ENCODE data around the gene MACROD1. TPM values are rescaled to one million over a fixed set of nuclear protein-coding genes. Genes with fewer than 3 reads are reported as not detected.

The MACROD1 gene
- total and polyA plus RNA-seq, 10 of the 15 experiments (the other 5 are each of a cell fraction or from before 2014, with no cell fraction given): 1.2 to 22.7 (median 11.3) TPM; not detected in 1

DNA sequence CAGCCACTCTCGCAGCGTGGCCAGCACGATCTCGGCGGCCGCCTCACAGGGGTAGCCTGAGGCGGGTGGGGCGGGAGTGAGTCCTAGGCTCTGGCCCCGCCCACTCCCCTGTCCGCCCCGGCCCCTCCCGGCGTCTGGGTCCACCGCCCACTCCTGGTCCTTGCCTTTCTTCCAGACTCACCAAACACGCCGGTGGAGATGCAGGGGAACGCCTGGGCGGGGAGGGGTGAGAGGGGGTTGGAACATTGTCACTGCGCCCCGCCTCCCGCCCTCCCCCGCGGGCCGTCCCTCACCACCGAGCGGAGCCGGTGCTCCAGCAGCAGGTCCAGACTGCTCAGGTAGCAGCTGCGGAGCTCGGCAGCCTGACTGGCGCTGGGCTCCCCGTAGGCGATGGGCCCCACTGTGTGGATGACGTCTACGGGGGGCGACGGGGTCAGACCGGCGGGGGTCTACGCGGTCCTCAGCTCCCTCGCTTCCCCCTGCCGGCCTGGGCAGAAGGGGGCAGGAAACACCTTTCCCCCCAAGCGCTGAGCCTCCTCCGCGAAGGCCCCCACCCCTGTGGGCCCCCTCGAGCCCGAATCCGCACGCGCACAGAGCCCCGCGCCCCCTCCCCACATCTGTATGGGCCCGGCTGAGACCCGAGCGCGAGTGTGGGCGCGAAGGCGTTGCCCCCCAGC is 166.4 kb downstream of the MACROD1 start:
- 21% methylated on average over 35 of the region's 59 CpGs for WGBS (ENCODE audit: insufficient coverage, insufficient replicate concordance, low lambda C conversion rate, missing lambda C conversion rate)
- Histone ChIP-seq H3K4me3 (no peak overlapping the region), H3K4me1 (ENCODE audit: control insufficient read depth, insufficient read depth, low read length) (no peaks in the 10 kb centered on the region; the same call in 1 of the 2 replicates), H3K9me3 (replicated peaks; ENCODE audit: control insufficient read depth, insufficient read depth, low read length) (no peaks in the 10 kb centered on the region), H3K9ac (ENCODE audit: control insufficient read depth, insufficient read depth, low read length) (no peak overlapping the region), H3K4me2 (ENCODE audit: control insufficient read depth, insufficient read depth) (peak overlapping the region; percentile 38; the same call in 1 of the 2 replicates), H3K79me2 (ENCODE audit: control insufficient read depth, insufficient read depth, low read length) (no peaks in the 10 kb centered on the region), H3K27ac (ENCODE audit: control insufficient read depth, insufficient read depth) (no peak overlapping the region), H4K20me1 (ENCODE audit: control insufficient read depth, insufficient read depth) (no peaks in the 10 kb centered on the region; the same call in 1 of the 2 replicates), H3K27me3 (replicated peaks in 1 of 2; ENCODE audit: control insufficient read depth in 2 of 2, insufficient read depth in 2 of 2, low read length in 1 of 2) (no peaks in the 10 kb centered on the region), H3K36me3 (ENCODE audit: control insufficient read depth in 2 of 2, insufficient read depth in 2 of 2, low read length in 1 of 2) (peaks cover 0 to 25% of the 10 kb centered on the region in 2 experiments; a peak in 3 of 4 replicates), H2AFZ (ENCODE audit: control insufficient read depth, low read depth, low read length) (no peak overlapping the region)
- ChIA-PET SMC1A (ENCODE audit: uncharacterized antibody, unreplicated experiment) (no interaction called here), CTCF (interaction anchor here (4.1 kb wide), 1 partner anchor 149 kb away, joined by 21 read pairs; no protein-coding TSS in a partner anchor), POLR2A (no interaction called here), RAD21 (ENCODE audit: unreplicated experiment) (interaction anchor here (1.1 to 1.6 kb wide), 2 partner anchors 148 to 150 kb away, joined by 3 to 7 read pairs; no protein-coding TSS in a partner anchor)
- FAIRE-seq (no peak), DNase-seq (ENCODE audit: low read depth, low spot score) (no peak), ATAC-seq (peak; percentile 59)
- in situ Hi-C loops (cut with MboI) (loop anchor here (5.0 kb wide), 1 partner anchor 148 kb away; no protein-coding TSS in a partner anchor), intact Hi-C loops (cut with micrococcal nuclease; ENCODE audit: unreplicated experiment) (loop anchor here (1.0 kb wide), 1 partner anchor 149 kb away; no protein-coding TSS in a partner anchor)
- BruUV-seq (replicated peaks): no TSS peak
- TF ChIP-seq, protein P1, sequence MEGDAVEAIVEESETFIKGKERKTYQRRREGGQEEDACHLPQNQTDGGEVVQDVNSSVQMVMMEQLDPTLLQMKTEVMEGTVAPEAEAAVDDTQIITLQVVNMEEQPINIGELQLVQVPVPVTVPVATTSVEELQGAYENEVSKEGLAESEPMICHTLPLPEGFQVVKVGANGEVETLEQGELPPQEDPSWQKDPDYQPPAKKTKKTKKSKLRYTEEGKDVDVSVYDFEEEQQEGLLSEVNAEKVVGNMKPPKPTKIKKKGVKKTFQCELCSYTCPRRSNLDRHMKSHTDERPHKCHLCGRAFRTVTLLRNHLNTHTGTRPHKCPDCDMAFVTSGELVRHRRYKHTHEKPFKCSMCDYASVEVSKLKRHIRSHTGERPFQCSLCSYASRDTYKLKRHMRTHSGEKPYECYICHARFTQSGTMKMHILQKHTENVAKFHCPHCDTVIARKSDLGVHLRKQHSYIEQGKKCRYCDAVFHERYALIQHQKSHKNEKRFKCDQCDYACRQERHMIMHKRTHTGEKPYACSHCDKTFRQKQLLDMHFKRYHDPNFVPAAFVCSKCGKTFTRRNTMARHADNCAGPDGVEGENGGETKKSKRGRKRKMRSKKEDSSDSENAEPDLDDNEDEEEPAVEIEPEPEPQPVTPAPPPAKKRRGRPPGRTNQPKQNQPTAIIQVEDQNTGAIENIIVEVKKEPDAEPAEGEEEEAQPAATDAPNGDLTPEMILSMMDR (IDR thresholded peaks at IDR 0.05 in 2 of 3, conservative IDR thresholded peaks at IDR 0.05 in 1 of 3; ENCODE audit: control insufficient read depth in 2 of 3, extremely low read depth in 1 of 3, insufficient read depth in 1 of 3, low read depth in 3 of 3, low read length in 3 of 3): peak in 1 of 3 experiments; percentile 9; a peak in 1 of 6 replicates
- no peak for TF ChIP-seq YBX1 (IDR thresholded peaks at IDR 0.05)
- TF ChIP-seq, protein P2, sequence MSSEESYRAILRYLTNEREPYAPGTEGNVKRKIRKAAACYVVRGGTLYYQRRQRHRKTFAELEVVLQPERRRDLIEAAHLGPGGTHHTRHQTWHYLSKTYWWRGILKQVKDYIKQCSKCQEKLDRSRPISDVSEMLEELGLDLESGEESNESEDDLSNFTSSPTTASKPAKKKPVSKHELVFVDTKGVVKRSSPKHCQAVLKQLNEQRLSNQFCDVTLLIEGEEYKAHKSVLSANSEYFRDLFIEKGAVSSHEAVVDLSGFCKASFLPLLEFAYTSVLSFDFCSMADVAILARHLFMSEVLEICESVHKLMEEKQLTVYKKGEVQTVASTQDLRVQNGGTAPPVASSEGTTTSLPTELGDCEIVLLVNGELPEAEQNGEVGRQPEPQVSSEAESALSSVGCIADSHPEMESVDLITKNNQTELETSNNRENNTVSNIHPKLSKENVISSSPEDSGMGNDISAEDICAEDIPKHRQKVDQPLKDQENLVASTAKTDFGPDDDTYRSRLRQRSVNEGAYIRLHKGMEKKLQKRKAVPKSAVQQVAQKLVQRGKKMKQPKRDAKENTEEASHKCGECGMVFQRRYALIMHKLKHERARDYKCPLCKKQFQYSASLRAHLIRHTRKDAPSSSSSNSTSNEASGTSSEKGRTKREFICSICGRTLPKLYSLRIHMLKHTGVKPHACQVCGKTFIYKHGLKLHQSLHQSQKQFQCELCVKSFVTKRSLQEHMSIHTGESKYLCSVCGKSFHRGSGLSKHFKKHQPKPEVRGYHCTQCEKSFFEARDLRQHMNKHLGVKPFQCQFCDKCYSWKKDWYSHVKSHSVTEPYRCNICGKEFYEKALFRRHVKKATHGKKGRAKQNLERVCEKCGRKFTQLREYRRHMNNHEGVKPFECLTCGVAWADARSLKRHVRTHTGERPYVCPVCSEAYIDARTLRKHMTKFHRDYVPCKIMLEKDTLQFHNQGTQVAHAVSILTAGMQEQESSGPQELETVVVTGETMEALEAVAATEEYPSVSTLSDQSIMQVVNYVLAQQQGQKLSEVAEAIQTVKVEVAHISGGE (CRISPR knock-in tag; IDR thresholded peaks at IDR 0.05): no peak
- no peak for TF ChIP-seq NBN (IDR thresholded peaks at IDR 0.05)
- TF ChIP-seq MAX (IDR thresholded peaks at IDR 0.05; ENCODE audit: low read depth, low read length): no peak
- TF ChIP-seq, protein P3, sequence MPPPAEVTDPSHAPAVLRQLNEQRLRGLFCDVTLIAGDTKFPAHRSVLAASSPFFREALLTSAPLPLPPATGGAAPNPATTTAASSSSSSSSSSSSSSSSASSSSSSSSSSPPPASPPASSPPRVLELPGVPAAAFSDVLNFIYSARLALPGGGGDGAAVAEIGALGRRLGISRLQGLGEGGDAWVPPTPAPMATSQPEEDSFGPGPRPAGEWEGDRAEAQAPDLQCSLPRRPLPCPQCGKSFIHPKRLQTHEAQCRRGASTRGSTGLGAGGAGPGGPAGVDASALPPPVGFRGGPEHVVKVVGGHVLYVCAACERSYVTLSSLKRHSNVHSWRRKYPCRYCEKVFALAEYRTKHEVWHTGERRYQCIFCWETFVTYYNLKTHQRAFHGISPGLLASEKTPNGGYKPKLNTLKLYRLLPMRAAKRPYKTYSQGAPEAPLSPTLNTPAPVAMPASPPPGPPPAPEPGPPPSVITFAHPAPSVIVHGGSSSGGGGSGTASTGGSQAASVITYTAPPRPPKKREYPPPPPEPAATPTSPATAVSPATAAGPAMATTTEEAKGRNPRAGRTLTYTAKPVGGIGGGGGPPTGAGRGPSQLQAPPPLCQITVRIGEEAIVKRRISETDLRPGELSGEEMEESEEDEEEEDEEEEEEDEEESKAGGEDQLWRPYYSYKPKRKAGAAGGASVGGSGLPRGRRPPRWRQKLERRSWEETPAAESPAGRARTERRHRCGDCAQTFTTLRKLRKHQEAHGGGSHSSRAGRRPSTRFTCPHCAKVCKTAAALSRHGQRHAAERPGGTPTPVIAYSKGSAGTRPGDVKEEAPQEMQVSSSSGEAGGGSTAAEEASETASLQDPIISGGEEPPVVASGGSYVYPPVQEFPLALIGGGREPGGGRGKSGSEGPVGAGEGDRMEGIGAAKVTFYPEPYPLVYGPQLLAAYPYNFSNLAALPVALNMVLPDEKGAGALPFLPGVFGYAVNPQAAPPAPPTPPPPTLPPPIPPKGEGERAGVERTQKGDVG (CRISPR knock-in tag; IDR thresholded peaks at IDR 0.05): no peak
- TF ChIP-seq KDM1A (IDR thresholded peaks at IDR 0.05; ENCODE audit: borderline replicate concordance): no peak
- no peak for TF ChIP-seq FOXK2 (IDR thresholded peaks at IDR 0.05)
- no peak for TF ChIP-seq MXI1 (IDR thresholded peaks at IDR 0.05; ENCODE audit: low read depth, low read length)
- TF ChIP-seq POLR2A (IDR thresholded peaks at IDR 0.05; ENCODE audit: low read depth, low read length): peak; percentile 61
- 0 out of 2 replicates have a peak, but pooled peaks have one; percentile 12 for TF ChIP-seq SMAD5 (IDR thresholded peaks at IDR 0.05; ENCODE audit: low read depth)
- 0 out of 2 replicates have a peak, but pooled peaks have one; percentile 11 for TF ChIP-seq BACH1 (IDR thresholded peaks at IDR 0.05; ENCODE audit: borderline replicate concordance)
- TF ChIP-seq MEF2A (IDR thresholded peaks at IDR 0.05; ENCODE audit: insufficient read depth, low read depth, low read length): no peak
- TF ChIP-seq EGR1 (IDR thresholded peaks at IDR 0.05; ENCODE audit: borderline replicate concordance in 1 of 2, low read depth in 2 of 2, low read length in 2 of 2): peak in 1 of 2 experiments; percentile 44; a peak in 1 of 3 replicates
- TF ChIP-seq ZNF622 (IDR thresholded peaks at IDR 0.05): no peak

All from GM12878 (cell line).